ENCODE results near the gene ZFYVE9. TPM values are rescaled to one million over a fixed set of nuclear protein-coding genes. Genes with fewer than 3 reads are reported as not detected.

ZFYVE9 gene
- total and polyA plus RNA-seq, 2 of the 13 experiments (the other 11 are each of a cell fraction or from before 2014, with no cell fraction given): 9.2 to 19.8 TPM

GRCh38 chr1:52368383-52369172, 226.7 kb downstream of the ZFYVE9 start (continued):
- TF ChIP-seq ZNF407 (CRISPR knock-in tag; IDR thresholded peaks at IDR 0.05; ENCODE audit: not compliant biosample characterization): peak; percentile 45
- TF ChIP-seq ETV6 (CRISPR knock-in tag; conservative IDR thresholded peaks at IDR 0.05): no peak
- no peak for TF ChIP-seq PAXIP1 (CRISPR knock-in tag; conservative IDR thresholded peaks at IDR 0.05)
- TF ChIP-seq NFKB2 (CRISPR knock-in tag; IDR thresholded peaks at IDR 0.05; ENCODE audit: borderline replicate concordance): peak; percentile 43; the same call in 1 of the 2 replicates
- TF ChIP-seq ZNF652 (CRISPR knock-in tag; IDR thresholded peaks at IDR 0.05; ENCODE audit: borderline replicate concordance, low read depth): no peak
- no peak for TF ChIP-seq SP140L (CRISPR knock-in tag; IDR thresholded peaks at IDR 0.05; ENCODE audit: borderline replicate concordance)
- TF ChIP-seq RBFOX2 (IDR thresholded peaks at IDR 0.05; ENCODE audit: low read depth, low read length): peak; percentile 81
- TF ChIP-seq RAD51 (IDR thresholded peaks at IDR 0.05; ENCODE audit: borderline replicate concordance): no peak
- TF ChIP-seq ZNF784 (CRISPR knock-in tag; IDR thresholded peaks at IDR 0.05; ENCODE audit: borderline replicate concordance): no peak
- peak; percentile 62 for TF ChIP-seq XRCC5 (optimal IDR thresholded peaks at IDR 0.05; ENCODE audit: low read length)
- no peak for TF ChIP-seq ZFP62 (CRISPR knock-in tag; IDR thresholded peaks at IDR 0.05)
- TF ChIP-seq ZNF720 (CRISPR knock-in tag; IDR thresholded peaks at IDR 0.05): no peak
- no peak for TF ChIP-seq SP1 (IDR thresholded peaks at IDR 0.05)
- no peak for TF ChIP-seq SP1 (CRISPR knock-in tag; IDR thresholded peaks at IDR 0.05)
- no peak for TF ChIP-seq EHMT2 (IDR thresholded peaks at IDR 0.05; ENCODE audit: borderline replicate concordance, low read depth, low read length)
- TF ChIP-seq GATA4 (IDR thresholded peaks at IDR 0.05; ENCODE audit: borderline replicate concordance, low read depth): no peak

Data from HepG2 (cell line).